ENCODE results near the gene GRM8.

GRM8 gene

DNA sequence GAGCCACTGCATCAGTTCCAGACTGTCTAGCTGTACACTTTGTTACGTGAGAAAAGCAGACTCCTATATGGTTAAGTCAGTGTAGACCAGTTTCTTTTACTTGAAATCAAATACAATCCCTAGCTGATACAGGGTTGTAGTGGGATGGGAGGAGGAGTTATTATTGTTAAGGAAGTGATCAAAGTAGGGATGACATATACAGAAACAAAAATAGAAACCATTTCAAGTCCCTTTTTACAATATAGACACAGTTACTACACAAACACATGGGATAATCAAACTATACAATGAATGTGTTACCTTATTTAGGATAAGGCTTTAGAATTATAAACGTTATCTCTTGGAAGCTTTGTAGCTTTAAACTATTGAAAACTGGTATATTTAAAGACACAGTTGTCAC lies 233.9 kb downstream of the GRM8 start:
- TF ChIP-seq, protein P1, sequence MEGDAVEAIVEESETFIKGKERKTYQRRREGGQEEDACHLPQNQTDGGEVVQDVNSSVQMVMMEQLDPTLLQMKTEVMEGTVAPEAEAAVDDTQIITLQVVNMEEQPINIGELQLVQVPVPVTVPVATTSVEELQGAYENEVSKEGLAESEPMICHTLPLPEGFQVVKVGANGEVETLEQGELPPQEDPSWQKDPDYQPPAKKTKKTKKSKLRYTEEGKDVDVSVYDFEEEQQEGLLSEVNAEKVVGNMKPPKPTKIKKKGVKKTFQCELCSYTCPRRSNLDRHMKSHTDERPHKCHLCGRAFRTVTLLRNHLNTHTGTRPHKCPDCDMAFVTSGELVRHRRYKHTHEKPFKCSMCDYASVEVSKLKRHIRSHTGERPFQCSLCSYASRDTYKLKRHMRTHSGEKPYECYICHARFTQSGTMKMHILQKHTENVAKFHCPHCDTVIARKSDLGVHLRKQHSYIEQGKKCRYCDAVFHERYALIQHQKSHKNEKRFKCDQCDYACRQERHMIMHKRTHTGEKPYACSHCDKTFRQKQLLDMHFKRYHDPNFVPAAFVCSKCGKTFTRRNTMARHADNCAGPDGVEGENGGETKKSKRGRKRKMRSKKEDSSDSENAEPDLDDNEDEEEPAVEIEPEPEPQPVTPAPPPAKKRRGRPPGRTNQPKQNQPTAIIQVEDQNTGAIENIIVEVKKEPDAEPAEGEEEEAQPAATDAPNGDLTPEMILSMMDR (IDR thresholded peaks at IDR 0.05; ENCODE audit: extremely low read depth, missing control alignments), result no peak
- DNase-seq (ENCODE audit: low spot score), result no peak

- no peak for DNase-seq (ENCODE audit: low spot score)
Observed at GRCh38 chr7:127017196-127017595, 235.5 kb downstream of the GRM8 start.

DNA sequence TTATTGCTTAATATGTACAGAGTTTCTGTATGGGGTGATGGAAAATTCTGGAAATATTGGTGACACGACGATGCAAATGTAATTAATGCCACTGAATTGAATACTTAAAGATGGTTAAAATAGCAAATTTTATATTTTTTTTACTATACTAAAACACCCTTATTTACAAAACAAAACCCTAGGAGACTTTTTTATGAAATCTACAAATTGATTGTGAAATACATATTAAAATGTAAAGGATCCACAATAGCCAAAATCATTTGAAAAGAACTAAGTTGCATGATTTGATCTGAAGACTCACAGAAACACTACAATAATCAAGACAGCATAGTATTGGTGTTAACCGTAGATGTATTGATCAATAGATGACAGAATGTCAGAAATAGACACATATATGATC lies 252.0 kb downstream of the GRM8 start:
- no peak for DNase-seq (ENCODE audit: low spot score)
- TF ChIP-seq, protein P1 (IDR thresholded peaks at IDR 0.05; ENCODE audit: extremely low read depth, missing control alignments), result no peak

More at GRCh38 chr7:127017196-127017595, 235.5 kb downstream of the GRM8 start:
- TF ChIP-seq, protein P1 (IDR thresholded peaks at IDR 0.05; ENCODE audit: extremely low read depth, missing control alignments), result no peak

GRCh38 chr7:126996659-126997058 lies 256.1 kb downstream of the GRM8 start:
- TF ChIP-seq, protein P1 (IDR thresholded peaks at IDR 0.05; ENCODE audit: extremely low read depth, missing control alignments), result no peak
- no peak for DNase-seq (ENCODE audit: low spot score)

- no peak for DNase-seq (ENCODE audit: low spot score)
Observed at GRCh38 chr7:126993626-126994213, 259.0 kb downstream of the GRM8 start.

GRCh38 chr7:126988022-126988421 lies 264.7 kb downstream of the GRM8 start:
- DNase-seq (ENCODE audit: low spot score), result no peak
- TF ChIP-seq, protein P1 (IDR thresholded peaks at IDR 0.05; ENCODE audit: extremely low read depth, missing control alignments), result no peak

More at GRCh38 chr7:126993626-126994213, 259.0 kb downstream of the GRM8 start:
- TF ChIP-seq, protein P1 (IDR thresholded peaks at IDR 0.05; ENCODE audit: extremely low read depth, missing control alignments), result no peak

DNA sequence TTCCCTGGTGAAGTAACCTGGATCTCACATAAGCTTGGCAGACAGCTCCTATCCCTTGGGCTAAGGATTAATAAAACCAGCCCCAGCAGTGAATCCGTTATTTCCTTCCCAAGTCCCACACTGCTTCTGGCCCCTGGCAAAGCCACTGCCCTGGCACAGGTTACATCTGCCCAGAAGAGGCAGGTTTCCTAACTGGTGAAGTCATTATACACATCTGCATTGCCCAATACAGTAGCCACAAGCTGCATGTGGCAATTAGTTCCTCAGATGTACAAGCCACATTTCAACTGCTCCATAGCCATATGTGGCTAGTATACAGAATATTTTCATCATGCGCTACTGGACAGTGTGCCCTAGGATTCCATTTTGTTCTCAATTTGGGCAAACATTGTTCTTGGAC lies 273.0 kb downstream of the GRM8 start:
- no peak for DNase-seq (ENCODE audit: low spot score)
- TF ChIP-seq, protein P1 (IDR thresholded peaks at IDR 0.05; ENCODE audit: extremely low read depth, missing control alignments), result no peak
